Skeletal muscle cell (primary cell): ENCODE results near the gene BICC1.

Source experiments
- DNase-seq: peaks from one replicate; pipeline ENCODE4 v3.0.0-alpha.2; 2010; ENCODE audit warnings: low read depth
- H3K4me3 ChIP-seq: 2 replicates; pipeline ENCODE4 v1.5.1; 2011; ENCODE audit warnings: low read depth, mild to moderate bottlenecking, control low read depth, low read length, moderate library complexity

Gene BICC1

DNA sequence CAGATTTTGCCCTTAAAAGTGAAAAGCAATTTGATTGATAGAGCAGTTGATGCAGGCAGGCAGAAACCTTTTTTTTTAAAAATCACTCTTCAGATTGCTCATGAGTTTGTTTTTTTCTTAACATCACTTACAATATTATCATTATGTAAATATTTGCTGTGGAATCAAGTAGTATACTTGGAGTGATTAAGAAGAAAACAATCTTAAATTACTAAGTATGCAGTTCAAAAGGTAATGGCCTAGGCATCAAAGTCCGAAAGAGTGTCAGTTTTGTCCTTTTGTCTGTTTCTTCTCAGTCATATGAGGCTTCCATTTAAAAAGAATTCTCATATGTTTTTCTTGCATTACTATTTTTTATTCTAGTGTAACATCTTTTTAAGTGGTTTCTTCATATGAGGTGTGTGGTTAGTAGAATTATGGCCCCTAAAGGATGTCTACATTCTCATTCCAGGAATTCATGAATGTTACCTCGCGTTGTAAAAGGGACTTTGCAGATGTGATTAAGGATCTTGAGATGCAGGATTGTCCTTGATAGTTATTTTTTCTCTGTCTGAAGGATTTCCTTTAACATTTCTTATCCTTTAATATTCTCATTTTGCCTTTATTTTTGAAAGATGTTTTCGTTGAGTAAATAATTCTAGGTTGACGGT is 44.0 kb downstream of the BICC1 start:
- no peak overlapping the region for H3K4me3 ChIP-seq
- DNase-seq, result no peak

- no peak for DNase-seq
- H3K4me3 ChIP-seq, result no peak overlapping the region
These were observed 45.0 kb downstream of the BICC1 start for GRCh38 chr10:58557714-58558113.

DNA sequence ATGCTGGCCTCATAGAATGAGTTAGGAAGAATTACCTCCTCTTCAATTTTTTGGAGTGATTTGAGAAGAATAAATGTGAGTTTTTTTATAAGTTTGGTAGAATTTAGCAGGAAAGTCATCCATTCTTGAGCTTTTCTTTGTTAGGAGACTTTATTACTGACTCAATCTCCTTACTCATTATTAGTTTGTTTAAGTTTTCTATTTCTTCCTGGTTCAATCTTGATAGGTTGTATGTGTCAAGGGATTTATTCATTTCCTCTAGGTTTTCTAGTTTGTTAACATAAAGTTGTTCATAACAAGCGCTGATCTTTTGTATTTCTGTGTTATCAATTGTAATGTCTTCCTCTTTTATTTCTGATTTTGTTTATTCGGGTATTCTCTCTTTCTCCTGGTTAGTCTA is 47.4 kb downstream of the BICC1 start:
- H3K4me3 ChIP-seq, result no peak overlapping the region
- no peak for DNase-seq

GRCh38 chr10:58565271-58565670 is 52.6 kb downstream of the BICC1 start:
- H3K4me3 ChIP-seq, result no peak overlapping the region
- peak; percentile 41 for DNase-seq

DNA sequence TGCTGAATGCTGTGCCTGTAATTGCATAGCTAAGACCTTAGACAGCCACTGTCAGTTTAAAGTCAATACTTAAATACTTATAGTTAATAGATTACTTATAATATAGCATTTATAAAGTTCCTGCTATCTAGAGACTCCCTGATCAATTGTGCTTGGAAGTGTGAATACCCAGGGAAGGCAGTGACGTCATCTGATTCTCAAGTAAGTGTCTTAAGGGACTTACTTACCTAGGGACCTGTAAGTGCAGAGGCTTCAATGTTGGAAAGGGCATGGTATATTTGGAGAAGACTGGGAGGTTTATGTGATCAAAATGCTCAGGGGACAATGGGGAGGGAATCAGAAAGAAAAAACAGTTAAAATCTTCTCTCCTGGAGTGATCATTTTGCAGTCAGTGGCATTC is 55.0 kb downstream of the BICC1 start:
- DNase-seq, result no peak
- H3K4me3 ChIP-seq, result no peak overlapping the region

DNA sequence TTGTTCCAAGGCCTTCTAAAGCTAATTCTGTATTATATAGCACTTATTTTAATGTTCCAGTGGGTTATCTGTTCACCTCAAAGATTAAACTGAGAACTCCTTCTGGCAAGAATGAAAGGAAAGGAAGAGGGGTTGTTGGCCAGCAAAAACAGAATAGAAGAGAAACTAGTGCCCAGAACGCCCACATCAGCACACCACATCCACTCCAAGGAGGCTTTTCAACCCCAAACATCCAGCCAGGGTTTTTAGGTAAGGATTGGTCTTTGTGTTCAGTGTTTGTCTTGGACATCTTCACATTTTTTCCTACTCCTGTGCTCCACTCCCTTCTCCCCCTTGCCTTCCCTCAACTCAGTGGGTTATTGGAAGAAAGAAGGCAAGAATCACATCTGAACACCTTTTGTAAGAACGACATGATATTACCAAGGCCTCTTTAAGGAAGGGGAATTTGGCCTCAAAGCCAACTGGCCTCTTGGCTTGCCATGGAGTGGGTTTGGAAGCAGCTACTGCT is 55.8 kb downstream of the BICC1 start:
- H3K4me3 ChIP-seq, result no peak overlapping the region
- no peak for DNase-seq

GRCh38 chr10:58570307-58570723 is 57.6 kb downstream of the BICC1 start:
- DNase-seq, result no peak
- no peak overlapping the region for H3K4me3 ChIP-seq

DNA sequence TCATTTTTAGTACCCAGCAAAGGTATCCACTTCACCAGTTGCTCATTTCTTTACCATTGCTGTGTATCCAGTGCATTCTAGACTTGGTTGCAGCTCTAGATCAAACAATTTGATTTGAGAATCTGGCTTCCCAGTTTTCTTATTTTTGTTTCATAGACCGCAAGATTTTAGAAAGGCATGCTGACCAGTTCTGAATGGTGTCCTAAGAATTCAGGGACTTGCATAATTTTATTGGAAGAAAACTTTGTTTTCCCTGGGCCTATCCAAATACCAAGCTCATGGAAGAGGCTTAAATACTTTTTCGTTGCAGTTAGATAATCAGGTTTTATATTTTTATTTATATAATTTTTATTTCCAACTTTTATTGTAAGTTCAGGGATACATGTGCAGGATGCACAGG is 58.3 kb downstream of the BICC1 start:
- H3K4me3 ChIP-seq, result no peak overlapping the region
- no peak for DNase-seq

DNA sequence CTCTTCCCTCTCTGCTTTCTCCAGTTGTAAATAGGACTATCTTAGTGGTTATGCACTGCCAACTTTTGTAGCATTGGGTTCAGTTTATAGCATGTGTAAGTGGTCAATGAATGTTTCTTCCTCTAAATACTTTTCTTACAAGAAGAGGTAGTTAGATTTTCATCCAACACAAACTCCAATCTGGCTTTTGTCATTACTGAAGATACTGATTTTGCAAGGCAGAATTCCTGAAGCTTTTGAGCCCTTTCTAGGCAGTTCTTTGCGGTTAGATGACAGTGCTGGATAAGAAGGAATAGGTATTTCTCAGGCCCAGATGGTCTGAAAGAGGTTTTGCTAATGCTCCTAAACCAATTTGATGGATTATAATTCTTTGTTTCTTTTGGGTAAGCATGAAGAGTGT is 60.5 kb downstream of the BICC1 start:
- DNase-seq, result no peak
- H3K4me3 ChIP-seq, result no peak overlapping the region

GRCh38 chr10:58574058-58574457 is 61.4 kb downstream of the BICC1 start:
- peak; percentile 9 for DNase-seq

GRCh38 chr10:58575491-58575890 is 62.8 kb downstream of the BICC1 start:
- no peak for DNase-seq
- no peak overlapping the region for H3K4me3 ChIP-seq

More at GRCh38 chr10:58574058-58574457, 61.4 kb downstream of the BICC1 start:
- no peak overlapping the region for H3K4me3 ChIP-seq

DNA sequence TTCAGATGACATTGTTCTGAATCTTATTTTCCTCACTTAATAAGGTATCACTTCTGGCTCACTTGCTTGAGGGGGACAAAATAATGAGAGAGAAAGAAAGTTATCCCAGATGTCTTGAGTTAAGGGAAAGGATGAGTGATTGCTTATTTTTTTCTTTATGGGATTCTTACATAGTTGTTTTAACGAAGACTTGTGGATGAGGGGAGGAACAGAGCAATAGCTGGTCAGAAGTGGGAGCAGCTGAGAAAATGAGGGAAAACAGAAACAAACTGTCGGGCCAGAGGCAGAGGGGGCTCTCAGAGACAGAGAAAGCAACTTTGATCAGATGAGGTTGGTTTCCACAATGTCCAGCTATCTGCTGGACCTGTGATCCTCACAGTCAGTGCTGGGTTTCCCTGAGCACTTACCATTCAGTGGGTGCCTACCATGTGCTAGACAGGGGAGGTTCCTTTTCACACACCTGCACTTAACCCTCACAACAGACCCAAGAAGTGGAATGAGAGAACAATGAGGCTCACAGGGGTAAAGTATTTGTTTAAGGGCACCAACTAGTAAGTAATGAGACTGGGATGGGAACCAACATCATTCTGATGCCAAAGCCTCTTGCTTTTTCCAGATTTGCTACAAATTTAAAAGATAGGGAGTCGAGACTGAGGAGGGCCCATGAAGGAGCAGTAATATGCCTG is 64.2 kb downstream of the BICC1 start:
- no peak for DNase-seq
- H3K4me3 ChIP-seq, result no peak overlapping the region

DNA sequence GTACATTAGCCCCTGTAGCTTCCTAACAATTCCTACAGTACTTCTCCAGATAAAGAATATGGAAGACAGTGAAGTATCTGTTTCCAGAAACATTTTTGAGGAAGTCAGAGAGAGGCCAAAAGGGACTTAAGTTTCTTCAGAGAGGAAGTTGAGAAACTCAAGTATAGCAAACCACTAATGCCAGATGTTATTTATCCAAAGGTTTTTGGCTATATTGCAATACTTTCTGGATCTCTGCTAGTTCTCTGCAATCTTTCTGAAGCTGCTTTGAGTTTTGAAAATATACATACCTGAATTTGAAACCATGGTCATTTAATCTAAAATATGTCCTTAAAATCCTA is 64.7 kb downstream of the BICC1 start:
- DNase-seq, result peak; percentile 48
- H3K4me3 ChIP-seq, result no peak overlapping the region

- DNase-seq, result no peak
- no peak overlapping the region for H3K4me3 ChIP-seq
These were observed 65.7 kb downstream of the BICC1 start for GRCh38 chr10:58578366-58578765.

DNA sequence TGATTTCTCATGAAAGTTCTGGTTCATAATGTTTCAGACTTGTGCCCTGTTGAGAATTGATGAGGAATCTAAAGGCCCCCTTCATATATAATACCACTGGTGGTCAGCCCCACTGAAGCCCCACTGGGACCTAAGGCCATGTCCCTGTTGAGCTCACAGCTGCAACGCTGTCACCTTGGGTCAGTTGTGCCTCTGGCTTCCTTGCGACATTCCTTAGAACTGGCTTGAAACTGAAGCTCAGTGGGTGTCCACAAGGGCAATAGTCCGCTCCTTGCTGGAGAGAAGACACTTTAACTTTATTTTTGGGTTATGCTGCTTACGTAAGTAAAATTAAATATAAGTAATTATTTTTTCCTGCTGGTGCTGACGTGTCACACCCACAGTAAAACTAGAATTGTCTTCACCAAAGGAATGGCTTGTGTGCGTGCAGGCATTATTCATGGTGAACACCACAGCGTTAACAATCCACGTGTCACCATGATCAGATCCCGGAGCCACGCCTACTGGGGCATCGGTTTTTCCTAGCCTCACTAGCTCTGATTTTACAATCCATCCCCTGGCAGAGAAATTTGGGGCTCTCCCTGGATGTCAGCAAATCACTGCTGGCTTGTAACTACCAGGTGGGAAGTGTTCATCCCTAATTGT is 66.5 kb downstream of the BICC1 start:
- no peak overlapping the region for H3K4me3 ChIP-seq
- no peak for DNase-seq

DNA sequence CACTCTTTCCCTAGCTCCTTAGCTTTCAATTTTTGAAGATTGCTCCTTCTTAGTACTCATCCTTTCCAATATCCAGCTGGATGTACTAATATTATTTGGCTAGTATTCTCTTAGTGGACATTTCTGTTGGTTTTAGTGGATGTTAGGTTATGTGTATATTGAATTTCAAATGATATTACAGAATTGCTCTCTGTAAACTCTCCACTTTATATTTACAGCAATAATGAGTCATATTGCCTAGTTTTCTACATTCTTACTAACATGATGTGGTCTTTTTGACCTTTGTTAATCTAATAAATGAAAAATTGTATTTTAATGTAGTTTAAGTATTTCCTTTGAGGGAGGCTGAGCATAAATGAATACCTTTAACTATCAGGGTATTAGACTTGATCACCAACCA is 69.4 kb downstream of the BICC1 start:
- no peak overlapping the region for H3K4me3 ChIP-seq
- DNase-seq, result no peak

GRCh38 chr10:58585435-58585834 is 72.8 kb downstream of the BICC1 start:
- DNase-seq, result no peak
- H3K4me3 ChIP-seq, result no peak overlapping the region

- no peak overlapping the region for H3K4me3 ChIP-seq
- DNase-seq, result no peak
These were observed 73.9 kb downstream of the BICC1 start for GRCh38 chr10:58586282-58587245.

DNA sequence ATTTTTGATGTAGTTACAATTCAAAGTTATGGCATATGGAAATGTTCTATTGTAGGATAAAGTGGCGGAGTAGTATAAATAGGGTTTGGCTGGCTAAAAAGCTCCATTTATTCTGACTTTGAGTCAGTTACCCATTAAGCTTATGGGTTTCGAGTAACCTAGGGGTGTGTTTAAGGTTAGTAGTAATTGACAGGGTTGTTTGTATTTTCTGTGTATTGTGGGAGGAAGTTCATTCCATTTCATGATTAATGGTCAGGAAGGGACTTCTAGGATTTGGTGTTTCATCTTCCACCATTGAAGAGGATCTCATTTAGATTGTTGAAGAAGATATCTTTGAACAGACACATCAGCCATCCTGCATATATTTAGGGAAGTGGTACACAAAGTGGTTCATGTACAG is 75.0 kb downstream of the BICC1 start:
- DNase-seq, result no peak
- H3K4me3 ChIP-seq, result no peak overlapping the region
